Endometrial microvascular endothelial cells (primary cell): ENCODE data around the gene HNRNPL. TPM values are rescaled to one million over a fixed set of nuclear protein-coding genes. Genes with fewer than 3 reads are reported as not detected.
"Not testable (repeated sequence)": the region's sequence is repeated elsewhere in the genome, so short reads cannot be mapped to it uniquely, and the experiment has no call there.

ENCODE experiments used
- in situ Hi-C: cut with HindIII; loops from 2 replicates; pipeline ENCODE4 v1.10.0; 2017; ENCODE audit warnings: low sequenced_read_pairs, low pct_unique_long_range_greater_than_20kb; ENCODE audit errors: inconsistent ontology term
- total RNA-seq: library from RNA; depleted of rRNA; stranded (reverse); fragments of >200 nt; gene quantifications from one replicate; pipeline ENCODE4 v1.2.3, GENCODE V29; 2015; ENCODE audit errors: inconsistent ontology term

Gene HNRNPL
- total RNA-seq, 1 donor from 2014 or later: 309 TPM

DNA sequence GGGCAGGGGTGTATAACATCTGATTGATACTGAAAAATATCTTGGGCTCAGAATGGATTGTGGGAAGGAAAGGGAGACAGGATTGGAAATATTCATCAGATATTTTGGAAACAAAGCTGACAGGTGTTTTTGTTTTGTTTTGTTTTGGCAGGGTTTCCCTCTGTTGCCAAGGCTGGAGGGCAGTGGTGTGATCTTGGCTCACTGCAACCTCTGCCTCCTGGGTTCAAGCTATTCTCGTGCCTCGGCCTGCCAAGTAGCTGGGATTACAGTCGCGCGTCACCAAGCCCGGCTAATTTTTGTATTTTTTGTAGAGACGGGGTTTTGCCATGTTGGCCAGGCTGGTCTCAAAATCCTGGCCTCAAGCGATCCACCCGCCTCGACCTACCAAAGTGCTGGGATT is 23.6 kb upstream of the HNRNPL start:
- in situ Hi-C loops: not testable (repeated sequence)

DNA sequence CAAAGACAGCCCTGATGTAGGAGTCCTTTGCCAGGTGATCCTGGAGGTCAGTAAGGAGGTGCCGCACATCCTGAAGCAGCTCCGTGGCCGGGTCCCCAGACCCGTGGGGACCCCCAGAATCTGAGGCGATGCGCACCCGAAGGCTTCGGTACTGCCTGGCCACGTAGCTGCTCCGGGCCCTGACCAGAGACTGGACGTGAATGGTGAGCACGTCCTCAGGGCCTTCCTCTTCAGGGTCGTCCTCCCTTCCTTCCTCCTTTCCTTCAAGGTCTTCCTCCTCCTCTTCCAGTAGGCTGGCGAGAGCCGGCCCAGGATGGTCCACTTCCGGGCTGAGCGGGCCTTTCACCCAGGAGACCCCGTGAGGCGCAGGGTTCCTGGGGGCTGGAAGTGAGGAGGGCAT is 20.8 kb upstream of the HNRNPL start:
- in situ Hi-C loops: no loop called here

DNA sequence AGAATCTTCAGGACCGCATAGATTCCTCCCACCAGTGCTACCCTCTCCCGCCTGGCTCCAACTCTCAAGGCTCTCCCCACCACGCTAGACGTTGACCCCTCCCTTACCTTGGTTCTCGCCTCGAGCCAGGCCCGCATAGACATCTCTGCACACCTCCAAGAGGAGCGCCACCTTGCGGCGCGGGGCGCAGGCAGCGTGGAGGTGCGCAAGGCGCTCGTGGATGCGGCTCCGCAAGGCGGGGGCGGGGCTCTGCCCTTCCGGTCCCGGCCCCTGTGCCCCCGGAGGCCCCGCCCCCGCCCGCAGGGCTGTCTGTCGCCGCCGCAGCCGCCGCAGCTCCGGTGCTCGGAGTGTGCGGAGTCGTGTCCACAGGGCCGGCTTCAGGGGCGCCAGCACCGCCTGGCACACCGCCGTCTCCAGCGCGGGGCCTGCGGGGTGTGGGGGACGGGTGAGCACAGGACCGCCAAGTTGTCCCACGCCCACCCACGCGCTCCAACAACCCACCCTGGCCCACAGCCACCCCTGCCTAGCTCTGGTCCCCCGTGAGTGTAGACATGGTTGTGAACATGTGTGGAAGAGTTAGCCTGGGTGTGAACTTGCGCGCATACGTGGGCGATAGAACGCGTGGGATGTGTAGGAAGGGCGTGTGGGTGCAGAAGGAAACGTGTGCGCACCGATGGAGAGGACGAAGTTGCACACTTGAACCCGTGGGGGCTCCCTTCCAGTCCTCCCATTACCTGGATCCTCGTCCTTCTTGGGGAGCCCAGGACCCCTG is 20.2 kb upstream of the HNRNPL start:
- in situ Hi-C loops: no loop called here

DNA sequence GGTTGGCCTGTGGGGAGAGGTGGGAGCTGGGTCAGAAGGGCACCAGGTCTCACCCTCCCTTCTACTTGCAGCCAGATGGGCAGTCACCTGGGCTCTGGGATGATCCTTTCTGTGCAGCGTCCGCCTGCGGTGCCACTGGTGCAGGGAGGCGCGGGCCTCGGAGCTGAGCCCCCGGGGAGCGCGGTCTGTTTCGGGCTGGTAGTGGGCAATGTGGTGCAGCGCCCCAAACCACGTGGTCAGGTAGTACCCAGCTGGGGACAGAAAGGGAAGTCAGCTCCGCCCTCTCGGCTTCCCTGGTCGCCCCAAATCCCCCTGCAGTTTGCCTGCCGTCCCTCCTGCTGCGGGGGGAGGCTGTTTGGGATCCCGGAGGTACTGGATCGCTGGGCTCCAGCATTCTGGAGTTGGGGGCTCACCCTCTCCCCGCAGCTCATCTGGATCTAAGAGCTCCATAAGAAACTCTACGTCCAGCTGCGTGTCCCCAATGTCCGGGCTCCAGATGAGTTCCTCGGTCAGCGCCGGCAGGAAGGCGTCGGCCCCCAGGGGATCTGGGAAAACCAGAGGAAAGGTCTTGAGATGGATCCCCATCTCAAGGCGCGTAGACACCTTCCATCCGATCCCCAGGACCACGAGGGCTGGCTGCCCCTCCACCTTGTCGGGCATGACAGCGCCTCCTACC is 19.5 kb upstream of the HNRNPL start:
- in situ Hi-C loops: no loop called here

DNA sequence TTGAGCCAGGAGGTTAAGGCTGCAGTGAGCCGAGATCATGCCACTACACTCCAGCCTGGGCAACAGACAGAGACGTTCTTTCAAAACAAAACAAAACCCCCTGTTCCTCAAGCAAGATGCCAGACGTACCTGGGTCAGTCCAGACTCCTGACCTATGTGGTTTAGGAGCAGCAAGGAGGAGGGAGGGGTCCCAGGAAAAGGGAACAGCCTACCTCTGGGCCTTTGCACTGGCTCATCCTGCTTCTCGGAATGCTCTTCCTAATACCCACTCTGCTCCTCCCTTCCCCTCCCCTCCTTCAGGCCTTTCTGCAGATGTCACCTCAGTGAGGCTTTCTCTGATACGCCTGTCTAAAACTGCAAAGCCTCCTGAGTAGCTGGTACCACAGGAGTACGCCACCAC is 18.8 kb upstream of the HNRNPL start:
- in situ Hi-C loops: no loop called here

DNA sequence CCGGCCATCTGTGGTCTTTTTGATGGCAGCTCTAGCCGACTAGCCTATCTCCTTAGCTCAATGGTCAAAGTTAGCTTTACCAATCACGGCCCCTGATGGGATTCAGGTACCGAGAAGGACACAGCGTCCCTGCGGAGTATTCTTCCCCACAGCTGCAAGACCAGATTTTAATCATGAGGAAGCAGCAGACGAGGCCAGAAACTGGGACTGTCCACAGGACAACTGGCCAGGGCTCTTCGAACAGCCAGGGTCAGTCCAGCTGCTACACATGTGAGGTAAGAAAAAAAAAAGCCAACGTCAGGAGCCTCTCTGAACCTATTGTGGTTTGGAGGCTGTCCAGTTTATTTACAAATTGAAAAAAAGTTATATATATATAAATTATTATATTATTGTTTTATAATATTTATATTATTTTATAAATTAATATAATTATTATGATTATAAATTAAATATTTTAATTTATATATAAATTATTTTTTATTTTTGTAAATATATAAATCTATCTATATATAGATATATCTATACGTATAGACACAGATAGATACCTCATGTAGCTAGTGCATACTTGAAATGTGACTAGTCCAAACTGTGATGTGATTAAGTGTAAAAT is 17.5 kb upstream of the HNRNPL start:
- in situ Hi-C loops: no loop called here

DNA sequence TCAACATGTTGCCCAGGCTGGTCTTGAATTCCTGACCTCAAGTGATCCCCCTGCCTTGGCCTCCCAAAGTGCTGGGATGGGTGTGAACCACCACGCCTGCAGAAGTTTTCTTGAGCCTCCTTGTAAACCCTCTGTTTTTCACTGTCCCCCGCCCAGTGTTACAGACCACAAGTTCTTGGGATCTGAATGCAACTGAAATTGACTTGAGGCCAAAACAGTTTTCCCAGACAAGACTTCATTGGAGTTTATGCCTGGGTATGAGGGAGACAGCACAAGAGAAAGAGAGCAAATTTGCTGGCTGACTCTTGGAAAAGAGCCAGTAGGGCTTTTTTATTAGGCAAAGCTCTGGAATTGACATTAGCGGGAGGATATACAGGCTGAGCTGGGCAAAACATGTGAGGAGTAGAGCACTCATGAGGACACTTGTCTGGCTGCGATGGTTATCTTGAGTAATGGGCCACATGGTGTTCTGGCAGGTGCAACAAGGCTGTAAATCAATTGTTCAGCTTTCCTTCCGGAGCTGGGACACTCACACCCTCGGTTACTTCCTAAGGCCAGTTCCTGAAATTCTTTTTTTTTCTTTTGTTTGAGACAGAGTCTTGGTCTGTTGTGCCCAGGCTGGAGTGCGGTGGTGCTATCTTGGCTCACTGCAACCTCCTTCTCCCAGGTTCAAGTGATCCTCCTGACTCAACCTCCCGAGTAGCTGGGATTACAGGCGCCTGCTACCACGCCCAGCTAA is 12.7 kb upstream of the HNRNPL start:
- in situ Hi-C loops: no loop called here

DNA sequence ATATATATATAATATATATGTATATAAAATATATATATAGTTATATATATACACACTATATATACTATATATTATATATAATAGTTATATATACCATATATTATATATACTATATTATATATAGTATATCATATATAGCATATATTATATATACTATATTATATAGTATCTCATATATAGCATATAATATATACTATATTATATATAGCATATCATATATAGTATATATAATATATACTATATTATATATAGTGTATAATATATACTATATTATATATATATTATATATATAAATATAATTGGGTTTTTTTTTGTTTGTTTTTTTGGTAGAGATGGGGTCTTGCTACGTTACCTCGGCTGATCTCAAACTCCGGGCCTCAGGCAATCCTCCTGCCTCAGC is 11.6 kb upstream of the HNRNPL start:
- in situ Hi-C loops: no loop called here

DNA sequence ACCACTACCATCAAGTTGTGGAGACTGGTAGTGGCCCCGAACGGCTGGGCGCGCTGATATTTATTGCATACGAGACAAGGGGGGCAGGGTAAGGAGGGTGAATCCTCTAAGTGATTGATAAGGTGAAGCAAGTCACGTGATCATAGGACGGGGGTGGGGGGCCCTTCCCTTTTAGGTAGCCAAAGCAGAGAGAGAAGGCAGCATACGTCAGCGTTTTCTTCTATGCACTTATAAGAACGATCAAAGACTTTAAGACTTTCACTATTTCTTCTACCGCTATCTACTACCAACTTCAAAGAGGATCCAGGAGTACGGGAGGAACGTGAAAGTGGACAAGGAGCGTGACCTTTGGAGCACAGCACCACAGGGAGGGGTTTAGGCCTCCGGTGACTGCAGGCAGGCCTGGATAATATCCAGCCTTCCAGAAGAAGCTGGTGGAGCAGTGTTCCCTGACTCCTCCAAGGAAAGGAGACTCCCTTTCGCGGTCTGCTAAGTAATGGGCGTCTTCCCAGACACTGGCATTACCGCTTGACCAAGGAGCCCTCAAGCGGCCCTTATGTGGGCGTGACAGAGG is 9.9 kb upstream of the HNRNPL start:
- in situ Hi-C loops: not testable (repeated sequence)

DNA sequence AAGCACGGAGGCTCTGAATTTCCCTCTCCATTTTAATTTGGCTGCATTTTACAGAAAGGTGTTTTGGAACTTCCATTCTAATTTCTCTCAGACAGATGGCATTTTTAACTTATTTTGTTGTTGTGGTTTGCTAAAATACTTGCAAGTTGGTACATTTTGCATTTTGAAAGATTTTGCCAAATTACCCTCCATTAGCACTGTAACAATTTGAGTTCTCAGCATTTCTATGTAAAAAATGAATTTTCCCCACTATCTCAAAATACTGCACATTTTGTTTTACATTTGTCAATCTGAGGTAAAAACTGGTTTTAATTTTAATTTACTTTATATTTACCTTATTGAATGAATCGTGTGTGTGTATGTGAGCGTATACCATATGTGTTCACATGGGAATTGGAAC is 7.0 kb upstream of the HNRNPL start:
- in situ Hi-C loops: no loop called here

DNA sequence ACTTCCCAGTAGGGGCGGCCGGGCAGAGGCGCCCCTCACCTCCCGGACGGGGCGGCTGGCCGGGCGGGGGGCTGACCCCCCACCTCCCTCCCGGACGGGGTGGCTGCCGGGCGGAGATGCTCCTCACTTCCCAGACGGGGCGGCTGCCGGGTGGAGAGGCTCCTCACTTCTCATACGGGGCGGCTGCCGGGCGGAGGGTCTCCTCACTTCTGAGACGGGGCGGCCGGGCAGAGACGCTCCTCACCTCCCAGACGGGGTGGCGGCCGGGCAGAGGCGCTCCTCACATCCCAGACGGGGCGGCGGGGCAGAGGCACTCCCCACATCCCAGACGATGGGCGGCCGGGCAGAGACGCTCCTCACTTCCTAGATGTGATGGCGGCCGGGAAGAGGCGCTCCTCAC is 6.0 kb upstream of the HNRNPL start:
- in situ Hi-C loops: not testable (repeated sequence)

DNA sequence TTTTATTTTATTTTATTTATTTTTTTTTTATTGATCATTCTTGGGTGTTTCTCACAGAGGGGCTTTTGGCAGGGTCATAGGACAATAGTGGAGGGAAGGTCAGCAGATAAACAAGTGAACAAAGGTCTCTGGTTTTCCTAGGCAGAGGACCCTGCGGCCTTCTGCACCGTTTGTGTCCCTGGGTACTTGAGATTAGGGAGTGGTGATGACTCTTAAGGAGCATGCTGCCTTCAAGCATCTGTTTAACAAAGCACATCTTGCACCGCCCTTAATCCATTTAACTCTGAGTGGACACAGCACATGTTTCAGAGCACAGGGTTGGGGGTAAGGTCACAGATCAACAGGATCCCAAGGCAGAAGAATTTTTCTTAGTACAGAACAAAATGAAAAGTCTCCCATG is 5.2 kb upstream of the HNRNPL start:
- in situ Hi-C loops: not testable (repeated sequence)

DNA sequence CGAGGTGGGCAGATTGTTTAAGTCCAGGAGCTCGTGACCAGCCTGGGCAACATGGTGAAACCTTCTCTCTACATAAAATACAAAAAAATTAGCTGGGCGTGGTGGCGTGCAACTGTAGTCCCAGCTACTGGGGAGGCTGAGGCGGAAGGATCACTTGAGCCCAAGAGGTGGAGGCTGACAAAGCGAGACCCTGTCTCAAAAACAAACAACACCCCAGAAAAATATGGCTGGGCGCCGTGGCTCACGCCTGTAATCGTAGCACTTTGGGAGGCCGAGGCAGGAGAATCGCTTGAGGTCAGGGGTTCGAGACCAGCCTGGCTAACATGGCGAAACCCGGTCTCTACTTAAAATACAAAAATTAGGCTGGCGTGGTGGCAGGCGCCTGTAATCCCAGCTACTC is 3.4 kb upstream of the HNRNPL start:
- in situ Hi-C loops: no loop called here

DNA sequence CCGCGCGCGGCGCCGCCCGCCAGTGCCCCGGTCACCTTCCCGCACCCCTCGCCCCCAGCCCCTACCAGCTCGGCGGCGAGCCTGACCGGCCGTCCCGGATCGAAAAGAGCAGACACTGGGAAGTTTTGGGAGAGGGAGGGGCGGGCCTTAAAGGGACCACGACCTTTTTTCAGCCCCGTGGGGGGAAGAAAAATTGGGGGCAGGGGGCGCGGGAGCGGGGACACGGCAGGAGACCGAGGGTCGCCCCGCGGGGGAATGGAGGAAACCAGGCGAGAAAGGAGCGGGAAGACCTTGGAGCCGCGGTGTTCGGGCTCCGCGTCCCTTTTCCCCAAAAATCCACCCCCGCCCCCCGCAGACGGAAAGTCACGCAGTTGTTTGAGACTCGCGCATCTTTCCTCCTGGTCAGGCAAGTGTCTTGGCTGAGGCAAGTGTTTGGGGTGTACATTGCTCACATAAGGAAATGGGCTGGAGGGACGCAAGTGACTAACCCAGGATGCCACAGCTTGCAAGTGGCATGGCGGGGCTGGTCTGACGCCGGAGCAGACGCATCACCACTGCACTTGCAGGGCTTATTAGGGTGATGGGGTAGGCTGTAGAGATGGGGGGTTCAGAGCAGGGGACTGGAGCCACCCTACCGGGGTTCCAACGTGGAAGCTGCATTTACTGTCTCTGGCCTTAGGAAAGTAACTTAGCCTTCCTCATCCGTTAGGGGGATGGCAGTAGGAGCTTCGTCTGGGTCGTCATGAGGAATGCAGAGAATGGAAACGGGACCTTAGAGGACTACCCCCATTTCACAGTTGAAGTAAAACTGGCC is 2.7 kb upstream of the HNRNPL start:
- in situ Hi-C loops: no loop called here

DNA sequence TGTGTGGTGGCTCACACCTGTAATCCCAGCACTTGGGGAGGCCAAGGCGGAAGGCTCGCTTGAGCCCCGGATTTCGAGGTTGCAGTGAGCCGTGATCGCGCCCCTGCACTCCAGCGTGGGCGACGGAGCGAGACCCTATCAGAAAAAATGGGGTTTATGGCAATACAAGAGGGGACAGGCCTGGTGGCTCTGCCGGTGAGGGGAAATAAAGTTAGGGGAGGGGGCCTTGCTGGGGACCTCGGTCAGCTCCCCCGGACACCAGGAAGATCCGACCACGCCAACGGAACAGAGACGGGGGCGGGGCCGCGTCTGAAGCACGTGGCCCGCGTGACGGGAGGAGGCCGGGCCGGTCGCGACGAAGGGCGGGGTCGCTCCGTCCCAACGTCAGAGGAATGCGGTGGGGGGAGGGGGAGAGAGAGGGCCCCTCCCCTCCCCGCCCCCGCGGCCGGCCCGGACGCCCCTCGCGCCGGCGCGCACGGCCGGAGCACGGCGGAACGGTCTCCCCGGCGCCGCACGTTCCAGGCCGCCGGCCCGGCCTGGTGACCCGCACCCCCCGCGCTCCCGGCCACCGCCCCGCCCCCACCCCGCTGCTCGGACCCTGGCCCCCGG is 1.9 kb upstream of the HNRNPL start:
- in situ Hi-C loops: no loop called here

DNA sequence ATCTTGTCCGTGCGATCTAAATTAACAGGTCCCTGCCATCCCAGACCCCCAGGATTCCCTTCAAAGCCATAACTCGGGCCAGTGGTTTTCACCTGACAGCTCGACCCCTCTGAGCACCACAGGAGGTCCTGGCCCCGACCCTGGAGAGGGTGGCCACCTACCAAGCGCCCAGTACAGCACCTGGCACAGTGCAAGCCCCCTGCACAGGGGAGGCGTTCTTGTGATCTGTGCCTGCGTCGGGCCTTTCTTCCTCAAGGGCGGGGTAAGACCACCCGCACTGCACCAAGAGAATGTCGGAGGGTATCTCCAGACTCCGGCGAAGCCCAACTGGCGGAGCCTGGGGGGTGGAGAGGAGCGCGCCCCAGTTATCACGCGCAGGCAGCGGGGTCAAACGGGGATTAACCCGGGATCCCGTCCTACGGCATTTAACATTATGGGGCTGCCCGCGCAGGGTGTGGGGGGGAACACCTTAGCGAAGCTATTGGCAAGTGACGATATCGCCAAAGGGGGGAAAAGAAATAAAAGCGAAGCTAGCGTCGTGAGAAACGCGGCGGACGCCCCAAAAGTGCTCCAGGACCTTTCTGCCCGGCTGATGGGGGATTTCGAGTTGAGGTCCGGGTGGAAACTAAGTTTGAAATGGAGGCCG is 1.3 kb upstream of the HNRNPL start:
- in situ Hi-C loops: no loop called here

DNA sequence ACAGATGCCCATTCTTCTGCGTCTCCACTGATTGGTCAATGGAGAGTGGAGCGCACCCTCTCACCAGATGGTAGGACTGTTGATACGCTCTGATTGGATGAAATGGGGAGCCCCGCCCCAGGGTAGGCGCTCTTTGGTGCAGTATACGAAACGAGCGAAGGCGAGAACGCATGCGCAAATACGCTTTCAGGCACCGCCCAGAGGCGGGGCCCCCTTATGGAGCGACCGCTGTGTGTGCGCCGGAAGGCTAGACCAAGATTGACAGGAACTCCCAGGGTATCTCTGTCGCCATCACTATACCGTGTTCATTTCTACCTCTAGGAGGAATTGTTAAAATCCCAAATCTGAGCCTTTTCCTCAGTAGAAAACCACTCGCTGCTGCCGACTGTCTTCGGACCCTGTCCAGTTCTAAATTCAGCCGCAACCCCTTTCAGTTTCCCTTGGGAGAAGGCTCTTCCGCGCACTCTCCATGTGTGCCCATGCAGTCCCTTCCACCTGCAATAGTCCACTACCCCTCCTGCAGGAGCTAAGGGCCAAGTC is 720 bp upstream of the HNRNPL start:
- in situ Hi-C loops: no loop called here
